ENCODE data around the gene SLC38A9.
"Not testable (repeated sequence)": the region's sequence is repeated elsewhere in the genome, so short reads cannot be mapped to it uniquely, and the experiment has no call there.

- not testable (repeated sequence) for TF ChIP-seq EZH2 (IDR thresholded peaks at IDR 0.05; ENCODE audit: borderline replicate concordance, low read length); CTCF (IDR thresholded peaks at IDR 0.05; ENCODE audit: low read length)
These were observed 49.6 kb upstream of the SLC38A9 start for GRCh38 chr5:55761721-55762120.

Data from OCI-LY1 (cell line).